GM19395 (cell line): ENCODE results near the gene KLF16.

ENCODE experiments used
- ATAC-seq: cut with Tn5 transposase; IDR thresholded peaks from one replicate; pipeline ENCODE4 v1.9.1; 2021; ENCODE audit warnings: mild to moderate bottlenecking, moderate library complexity; ENCODE audit not compliant: unreplicated experiment

The KLF16 gene

GRCh38 chr19:1845125-1845515, 18.3 kb downstream of the KLF16 start:
- ATAC-seq = no peak

- ATAC-seq = no peak
These were observed 18.8 kb downstream of the KLF16 start for GRCh38 chr19:1844513-1845124.

GRCh38 chr19:1843646-1844394, 19.6 kb downstream of the KLF16 start:
- ATAC-seq = no peak

DNA sequence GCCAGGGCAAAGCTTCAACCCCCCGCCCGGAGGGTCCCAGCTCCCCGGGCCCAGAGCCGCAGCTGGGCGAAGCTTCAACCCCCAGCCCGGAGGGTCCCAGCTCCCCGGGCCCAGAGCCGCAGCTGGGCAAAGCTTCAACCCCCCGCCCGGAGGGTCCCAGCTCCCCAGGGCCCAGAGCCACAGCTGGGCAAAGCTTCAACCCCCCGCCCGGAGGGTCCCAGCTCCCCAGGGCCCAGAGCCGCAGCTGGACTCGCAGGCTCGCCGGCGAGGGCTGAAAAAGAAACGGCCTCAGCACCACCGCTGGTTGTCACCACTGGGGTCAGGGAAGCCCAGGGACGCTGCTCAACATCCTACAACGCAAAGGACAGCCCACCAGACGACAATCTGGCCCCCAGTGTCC, 20.3 kb downstream of the KLF16 start:
- ATAC-seq = no peak

GRCh38 chr19:1841209-1841924, 22.0 kb downstream of the KLF16 start:
- no peak for ATAC-seq

- no peak for ATAC-seq
These were observed 22.8 kb downstream of the KLF16 start for GRCh38 chr19:1840541-1841115.

GRCh38 chr19:1839658-1840540, 23.5 kb downstream of the KLF16 start:
- no peak for ATAC-seq

DNA sequence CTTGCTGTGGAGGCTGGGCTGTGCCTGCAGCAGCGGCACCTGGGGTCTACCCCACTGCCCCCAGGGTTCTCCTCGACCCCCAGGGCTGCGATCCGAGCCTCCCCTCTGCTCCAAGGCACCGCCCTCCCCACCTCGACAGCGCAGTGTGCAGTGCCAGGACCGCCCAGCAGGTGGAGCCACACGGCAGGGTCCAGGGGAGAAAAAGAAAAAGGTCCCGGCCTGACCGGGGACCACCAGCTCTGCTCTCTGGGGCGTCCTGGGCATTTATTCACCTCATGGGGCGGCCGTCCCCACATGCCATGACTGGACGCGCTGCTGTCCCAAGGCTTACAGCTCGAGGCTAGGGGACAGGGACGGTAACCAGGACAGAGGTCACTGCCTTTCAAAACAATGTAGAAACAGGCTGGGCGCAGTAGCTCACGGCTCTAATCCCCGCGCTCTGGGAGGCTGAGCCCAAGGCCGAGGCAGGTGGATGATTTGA, 25.7 kb downstream of the KLF16 start:
- no peak for ATAC-seq

GRCh38 chr19:1837222-1837565, 26.2 kb downstream of the KLF16 start:
- no peak for ATAC-seq

DNA sequence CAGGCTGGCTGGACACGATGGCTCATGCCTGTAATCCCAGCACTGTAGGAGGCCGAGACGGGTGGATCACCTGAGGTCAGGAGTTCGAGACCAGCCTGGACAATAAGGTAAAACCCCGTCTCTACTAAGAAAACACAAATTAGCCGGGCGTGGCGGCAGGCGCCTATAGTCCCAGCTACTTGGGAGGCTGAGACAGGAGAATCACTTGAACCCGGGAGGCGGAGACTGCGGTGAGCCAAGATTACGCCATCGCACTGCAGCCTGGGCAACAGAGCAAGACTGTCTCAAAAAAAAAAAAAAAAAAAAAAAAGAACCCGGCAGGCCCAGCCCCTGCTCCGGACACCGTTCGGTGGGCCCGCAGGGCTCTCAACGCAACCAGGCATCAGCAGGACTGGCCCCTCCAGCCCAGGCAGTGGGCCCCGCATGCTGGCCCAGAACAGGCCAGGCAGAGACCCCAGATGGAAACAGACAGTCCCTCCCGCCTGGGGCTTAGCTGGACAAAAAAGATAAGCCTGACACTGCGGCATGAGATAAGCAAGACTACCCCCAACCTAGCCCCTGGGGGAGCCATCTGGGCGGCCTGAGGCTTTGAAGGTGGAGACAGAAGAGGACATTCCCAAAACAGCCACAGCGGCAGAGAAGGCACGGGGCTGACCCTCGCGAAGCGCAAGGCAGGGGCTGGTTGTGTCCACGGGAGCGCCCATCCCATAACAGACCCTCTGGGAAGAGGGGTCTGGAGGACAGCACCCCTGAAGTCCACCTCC, 26.7 kb downstream of the KLF16 start:
- ATAC-seq = no peak

- no peak for ATAC-seq
These were observed 29.8 kb downstream of the KLF16 start for GRCh38 chr19:1833540-1833939.

GRCh38 chr19:1832046-1832663, 31.2 kb downstream of the KLF16 start:
- ATAC-seq = no peak

- no peak for ATAC-seq
These were observed 32.4 kb downstream of the KLF16 start for GRCh38 chr19:1830978-1831377.

DNA sequence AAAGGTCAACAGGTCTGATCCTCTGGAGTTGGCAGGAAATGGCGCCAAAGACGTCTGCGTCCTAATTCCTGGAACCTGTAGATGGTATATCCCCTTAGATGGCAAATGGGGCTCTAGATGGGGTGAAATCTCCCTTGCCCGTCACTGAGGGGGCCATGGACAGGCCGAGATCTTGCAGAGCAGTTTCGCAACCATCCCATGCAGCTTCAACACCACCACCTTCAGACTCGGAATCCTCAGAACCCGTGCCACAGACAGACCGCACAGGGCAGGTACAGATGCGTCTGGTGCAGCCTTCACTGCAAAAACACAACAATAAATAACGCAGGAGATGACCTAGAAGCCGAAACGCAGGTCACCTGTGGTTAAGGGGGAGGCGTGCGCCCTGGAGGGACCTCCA, 32.8 kb downstream of the KLF16 start:
- ATAC-seq = no peak

- no peak for ATAC-seq
These were observed 33.4 kb downstream of the KLF16 start for GRCh38 chr19:1829958-1830357.

DNA sequence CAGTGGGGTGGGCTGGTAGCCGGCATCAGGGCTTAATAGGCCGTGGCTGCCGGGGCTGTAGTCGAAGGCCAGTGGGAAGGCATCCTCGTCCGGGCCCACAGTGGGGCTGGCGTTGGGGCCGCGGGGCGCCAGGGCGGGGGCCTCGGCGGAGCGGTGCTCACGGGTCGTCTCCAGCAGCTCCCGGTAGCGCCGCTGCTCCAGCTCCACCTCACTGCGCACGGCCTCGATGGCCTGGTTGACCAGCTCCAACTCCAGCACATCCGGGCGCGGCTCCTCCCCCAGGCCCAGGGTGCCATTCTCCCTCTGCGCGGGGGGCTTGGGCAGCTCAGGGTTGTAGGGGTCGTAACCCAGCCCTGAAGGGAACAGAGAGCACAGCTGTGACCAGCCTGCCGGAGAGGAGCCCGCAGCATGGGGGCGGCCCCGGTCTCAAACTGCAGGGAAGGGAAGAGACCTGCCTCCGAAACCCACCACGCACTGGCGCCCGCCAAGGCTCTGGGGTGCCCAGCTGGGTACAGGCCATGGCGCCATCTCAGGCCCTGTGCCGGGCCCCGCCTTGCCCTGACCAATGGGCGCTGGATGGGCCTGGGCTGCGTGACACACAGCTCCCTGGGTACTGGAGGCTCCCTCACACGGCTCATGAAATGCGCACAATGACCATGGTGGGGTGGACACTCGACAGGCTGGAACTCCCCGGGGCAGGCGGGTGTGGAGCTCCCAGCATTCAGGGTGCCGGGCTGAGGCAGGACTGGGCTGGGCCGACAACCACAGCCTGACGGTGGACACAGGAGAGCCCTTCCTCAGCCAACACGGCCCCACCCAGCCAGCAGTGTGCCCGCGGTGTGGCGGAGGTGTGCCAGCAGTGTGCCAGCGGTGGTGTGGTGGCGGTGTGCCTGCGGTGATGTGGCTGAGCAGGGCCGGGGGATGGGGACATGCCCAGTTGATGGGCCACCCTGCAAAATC, 34.8 kb downstream of the KLF16 start:
- no peak for ATAC-seq

GRCh38 chr19:1827566-1828278, 35.7 kb downstream of the KLF16 start:
- ATAC-seq = no peak
